HG02885 (cell line): ENCODE measurements around the gene PSME2.
"Not testable (repeated sequence)": the region's sequence is repeated elsewhere in the genome, so short reads cannot be mapped to it uniquely, and the experiment has no call there.

Source experiments
- ATAC-seq: cut with Tn5 transposase; IDR thresholded peaks from one replicate; pipeline ENCODE4 v1.9.1; 2021; ENCODE audit warnings: mild to moderate bottlenecking; ENCODE audit not compliant: unreplicated experiment, poor library complexity

PSME2 gene

GRCh38 chr14:24117179-24117578 is 29.2 kb downstream of the PSME2 start:
- ATAC-seq: no peak

GRCh38 chr14:24116128-24116814 is 30.1 kb downstream of the PSME2 start:
- no peak for ATAC-seq

- no peak for ATAC-seq
These were observed 30.8 kb downstream of the PSME2 start for GRCh38 chr14:24115422-24116127.

- ATAC-seq: peak; percentile 86
These were observed 31.6 kb downstream of the PSME2 start, which contains the start of the genes DCAF11 and NRL for GRCh38 chr14:24114532-24115421. TSS of gene DCAF11 (plus strand) at chr14:24114777. CDS start at chr14:24115595, 818 bp downstream. TSS of gene NRL (minus strand) at chr14:24114949. CDS start at chr14:24082848, 32,101 bp downstream.

GRCh38 chr14:24113801-24114531 is 32.4 kb downstream of the PSME2 start:
- peak; percentile 24 for ATAC-seq

GRCh38 chr14:24113379-24113800 is 33.0 kb downstream of the PSME2 start:
- no peak for ATAC-seq

- no peak for ATAC-seq
These were observed 35.9 kb downstream of the PSME2 start for GRCh38 chr14:24110523-24110922.

GRCh38 chr14:24110060-24110459 is 36.4 kb downstream of the PSME2 start:
- no peak for ATAC-seq

- no peak for ATAC-seq
These were observed 38.0 kb downstream of the PSME2 start for GRCh38 chr14:24108336-24108874.

GRCh38 chr14:24106672-24107271 is 39.6 kb downstream of the PSME2 start:
- no peak for ATAC-seq

GRCh38 chr14:24105609-24106239 is 40.7 kb downstream of the PSME2 start:
- not testable (repeated sequence) for ATAC-seq

- no peak for ATAC-seq
These were observed 43.0 kb downstream of the PSME2 start for GRCh38 chr14:24103451-24103850.

GRCh38 chr14:24102357-24103048 is 43.9 kb downstream of the PSME2 start:
- no peak for ATAC-seq

GRCh38 chr14:24100982-24101494 is 45.4 kb downstream of the PSME2 start:
- no peak for ATAC-seq

- ATAC-seq: no peak
These were observed 46.0 kb downstream of the PSME2 start for GRCh38 chr14:24100197-24100981.

- ATAC-seq: no peak
These were observed 47.2 kb downstream of the PSME2 start for GRCh38 chr14:24098927-24099813.
